ENCODE data around the gene C20orf204. TPM values are rescaled to one million over a fixed set of nuclear protein-coding genes. Genes with fewer than 3 reads are reported as not detected.

Gene C20orf204
- total and polyA plus RNA-seq, 2 donors (not counting 3 experiments of a cell fraction or from before 2014, with no cell fraction given): 2.8 to 5.8 TPM

DNA sequence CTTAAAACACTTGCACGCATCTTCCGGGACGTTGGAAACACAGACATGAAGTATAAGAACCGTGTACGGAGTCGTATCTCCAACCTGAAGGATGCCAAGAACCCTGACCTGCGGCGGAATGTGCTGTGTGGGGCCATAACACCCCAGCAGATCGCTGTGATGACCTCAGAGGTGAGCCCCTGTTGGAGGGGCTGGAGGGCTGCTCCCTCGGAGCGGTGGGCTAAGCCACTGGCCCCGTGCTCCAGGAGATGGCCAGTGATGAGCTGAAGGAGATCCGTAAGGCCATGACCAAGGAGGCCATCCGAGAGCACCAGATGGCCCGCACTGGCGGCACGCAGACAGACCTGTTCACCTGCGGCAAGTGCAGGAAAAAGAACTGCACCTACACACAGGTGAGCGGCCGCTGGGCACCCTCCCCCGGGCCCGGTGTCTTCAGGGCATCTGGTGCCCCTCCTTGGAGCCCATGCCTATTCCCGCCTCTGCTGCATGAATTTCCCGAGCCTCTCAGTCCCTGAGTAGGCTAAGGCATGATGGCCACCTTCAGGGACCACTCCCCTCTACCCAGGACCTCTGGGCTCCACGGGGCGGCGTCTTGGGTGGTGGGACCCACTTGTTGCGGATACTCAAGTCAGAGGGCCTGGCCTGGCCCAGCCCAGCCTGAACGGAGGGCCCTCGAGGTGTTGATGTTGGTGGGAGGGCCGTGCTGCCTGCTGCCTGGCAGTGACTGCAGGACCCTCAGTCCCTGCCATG, 34.4 kb downstream of the C20orf204 start:
- ChIA-PET POLR2A (interaction anchor here (0.7 kb wide), 1 partner anchor 47 kb away, joined by 6 read pairs; no protein-coding TSS in a partner anchor), CTCF (interaction anchor here (0.9 to 2.3 kb wide), 5 partner anchors 10 to 532 kb away, joined by 3 to 21 read pairs (median 5); no protein-coding TSS in a partner anchor)
- Histone ChIP-seq H3K36me3 (ENCODE audit: control insufficient read depth in 2 of 2, extremely low read depth in 1 of 2, insufficient read depth in 2 of 2, low read length in 2 of 2) (peaks cover 0 to 18% of the 10 kb centered on the region in 2 experiments), H3K79me2 (ENCODE audit: control insufficient read depth, insufficient read depth, low read length) (no peaks in the 10 kb centered on the region), H3K4me2 (ENCODE audit: insufficient read depth, low read length) (no peak overlapping the region), H4K20me1 (replicated peaks; ENCODE audit: control insufficient read depth, extremely low read depth, insufficient read depth, low read length) (no peaks in the 10 kb centered on the region), H3K9me3 (replicated peaks; ENCODE audit: control insufficient read depth, insufficient read depth, low read length) (no peaks in the 10 kb centered on the region), H3K9ac (replicated peaks; ENCODE audit: extremely low read depth, insufficient read depth, low read length) (no peak overlapping the region), H3K27ac (ENCODE audit: insufficient read depth, low read depth, low read length) (no peak overlapping the region), H3K4me1 (ENCODE audit: control insufficient read depth, extremely low read depth, insufficient read depth, low read length) (no peaks in the 10 kb centered on the region), H3K27me3 (ENCODE audit: control insufficient read depth in 2 of 2, insufficient read depth in 2 of 2, low read length in 2 of 2) (no peaks in the 10 kb centered on the region), H3K4me3 (replicated peaks in 1 of 3; ENCODE audit: insufficient read depth in 1 of 3, low read depth in 1 of 3, low read length in 3 of 3) (no peak overlapping the region), H3K9me1 (replicated peaks; ENCODE audit: control insufficient read depth, extremely low read depth, insufficient read depth, low read length) (no peaks in the 10 kb centered on the region), H2AFZ (ENCODE audit: low read depth, low read length) (no peak overlapping the region)
- intact Hi-C loops (cut with micrococcal nuclease): no loop called here
- TF ChIP-seq FOS (IDR thresholded peaks at IDR 0.05; ENCODE audit: borderline replicate concordance, insufficient read depth, low read length) (no peak), MAX (IDR thresholded peaks at IDR 0.05; ENCODE audit: insufficient read depth, insufficient read length) (no peak), POLR2A (IDR thresholded peaks at IDR 0.05; ENCODE audit: low read depth, low read length) (no peak), MYC (IDR thresholded peaks at IDR 0.05; ENCODE audit: low read depth, low read length) (no peak), EZH2 (IDR thresholded peaks at IDR 0.05; ENCODE audit: borderline replicate concordance, low read depth, low read length, severe bottlenecking) (no peak), JUN (IDR thresholded peaks at IDR 0.05; ENCODE audit: borderline replicate concordance, insufficient read depth, insufficient read length, low read depth) (no peak), GATA2 (IDR thresholded peaks at IDR 0.05; ENCODE audit: insufficient read depth, insufficient read length, low read depth, low read length) (no peak), POLR2AphosphoS5 (IDR thresholded peaks at IDR 0.05; ENCODE audit: insufficient read depth, low read depth, low read length) (no peak)
- TF ChIP-seq, protein P1, sequence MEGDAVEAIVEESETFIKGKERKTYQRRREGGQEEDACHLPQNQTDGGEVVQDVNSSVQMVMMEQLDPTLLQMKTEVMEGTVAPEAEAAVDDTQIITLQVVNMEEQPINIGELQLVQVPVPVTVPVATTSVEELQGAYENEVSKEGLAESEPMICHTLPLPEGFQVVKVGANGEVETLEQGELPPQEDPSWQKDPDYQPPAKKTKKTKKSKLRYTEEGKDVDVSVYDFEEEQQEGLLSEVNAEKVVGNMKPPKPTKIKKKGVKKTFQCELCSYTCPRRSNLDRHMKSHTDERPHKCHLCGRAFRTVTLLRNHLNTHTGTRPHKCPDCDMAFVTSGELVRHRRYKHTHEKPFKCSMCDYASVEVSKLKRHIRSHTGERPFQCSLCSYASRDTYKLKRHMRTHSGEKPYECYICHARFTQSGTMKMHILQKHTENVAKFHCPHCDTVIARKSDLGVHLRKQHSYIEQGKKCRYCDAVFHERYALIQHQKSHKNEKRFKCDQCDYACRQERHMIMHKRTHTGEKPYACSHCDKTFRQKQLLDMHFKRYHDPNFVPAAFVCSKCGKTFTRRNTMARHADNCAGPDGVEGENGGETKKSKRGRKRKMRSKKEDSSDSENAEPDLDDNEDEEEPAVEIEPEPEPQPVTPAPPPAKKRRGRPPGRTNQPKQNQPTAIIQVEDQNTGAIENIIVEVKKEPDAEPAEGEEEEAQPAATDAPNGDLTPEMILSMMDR (IDR thresholded peaks at IDR 0.05; ENCODE audit: extremely low read depth in 1 of 2, insufficient read depth in 1 of 2, low read depth in 1 of 2, low read length in 2 of 2): no peak
- DNase-seq (ENCODE audit: low read depth, low spot score): no peak
- no TSS peak for BruUV-seq (replicated peaks)
- FAIRE-seq: no peak
- dilution Hi-C loops (cut with MboI; ENCODE audit: extremely low pct_ligation_motif_present, low sequenced_read_pairs): no loop called here

Data from endothelial cell of umbilical vein (primary cell).